MM.1S (cell line): ENCODE measurements around the gene RWDD3.

Experiments used
- EZH2 ChIP-seq: fragments of 300-600 bp; sonication (generic); optimal IDR thresholded peaks from 2 replicates; pipeline ENCODE3; 2017; ENCODE audit warnings: low read depth, mild to moderate bottlenecking, antibody characterized with exemption, low read length, mixed read lengths
- EZH2phosphoT487 ChIP-seq: fragments of 300-600 bp; sonication (generic); IDR thresholded peaks from 2 replicates; pipeline ENCODE4 v1.6.1; 2018; ENCODE audit warnings: antibody characterized with exemption, low read length
- TF ChIP-seq, protein P1 (sequence below): fragments of 300-600 bp; sonication (generic); IDR thresholded peaks from 2 replicates; pipeline ENCODE4 v1.5.1; 2016; ENCODE audit warnings: antibody characterized with exemption, low read length, mixed read lengths

DNA sequence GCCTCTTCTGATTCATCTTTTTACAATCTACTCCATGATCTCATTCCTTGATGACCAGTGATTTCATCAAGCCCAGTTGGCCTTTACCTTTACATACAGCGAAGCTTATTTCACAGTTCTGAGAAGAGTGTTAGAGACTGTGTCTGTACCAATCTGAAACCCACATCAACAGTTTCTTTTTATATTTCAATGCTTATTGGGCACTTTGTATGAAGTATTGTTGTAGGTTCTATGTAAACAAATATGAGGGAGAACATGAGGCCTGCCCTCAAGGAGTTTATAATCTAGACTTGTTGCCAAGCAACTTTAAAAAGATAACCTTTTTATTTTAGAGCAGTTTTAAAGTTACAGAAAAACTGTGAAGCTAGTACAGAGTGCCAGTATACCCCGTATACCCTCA is 27.5 kb upstream of the RWDD3 start:
- TF ChIP-seq, protein P1, sequence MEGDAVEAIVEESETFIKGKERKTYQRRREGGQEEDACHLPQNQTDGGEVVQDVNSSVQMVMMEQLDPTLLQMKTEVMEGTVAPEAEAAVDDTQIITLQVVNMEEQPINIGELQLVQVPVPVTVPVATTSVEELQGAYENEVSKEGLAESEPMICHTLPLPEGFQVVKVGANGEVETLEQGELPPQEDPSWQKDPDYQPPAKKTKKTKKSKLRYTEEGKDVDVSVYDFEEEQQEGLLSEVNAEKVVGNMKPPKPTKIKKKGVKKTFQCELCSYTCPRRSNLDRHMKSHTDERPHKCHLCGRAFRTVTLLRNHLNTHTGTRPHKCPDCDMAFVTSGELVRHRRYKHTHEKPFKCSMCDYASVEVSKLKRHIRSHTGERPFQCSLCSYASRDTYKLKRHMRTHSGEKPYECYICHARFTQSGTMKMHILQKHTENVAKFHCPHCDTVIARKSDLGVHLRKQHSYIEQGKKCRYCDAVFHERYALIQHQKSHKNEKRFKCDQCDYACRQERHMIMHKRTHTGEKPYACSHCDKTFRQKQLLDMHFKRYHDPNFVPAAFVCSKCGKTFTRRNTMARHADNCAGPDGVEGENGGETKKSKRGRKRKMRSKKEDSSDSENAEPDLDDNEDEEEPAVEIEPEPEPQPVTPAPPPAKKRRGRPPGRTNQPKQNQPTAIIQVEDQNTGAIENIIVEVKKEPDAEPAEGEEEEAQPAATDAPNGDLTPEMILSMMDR: no peak
- TF ChIP-seq EZH2: no peak
- TF ChIP-seq EZH2phosphoT487: no peak
